DOHH2 (cell line): Measurements from ENCODE around the gene C1orf159.

Experiments used
- EZH2phosphoT487 ChIP-seq: fragments of 200-600 bp; sonication (generic); IDR thresholded peaks from 2 replicates; pipeline ENCODE4 v1.6.1; 2017; ENCODE audit warnings: borderline replicate concordance, mild to moderate bottlenecking, antibody characterized with exemption, low read length, moderate library complexity, mixed read lengths
- TF ChIP-seq, protein P1 (sequence below): fragments of 200-600 bp; sonication (generic); IDR thresholded peaks from one replicate; pipeline ENCODE4 v1.5.1; 2014; ENCODE audit warnings: antibody characterized with exemption, mild to moderate bottlenecking, low read depth, low read length; ENCODE audit not compliant: poor library complexity, severe bottlenecking

DNA sequence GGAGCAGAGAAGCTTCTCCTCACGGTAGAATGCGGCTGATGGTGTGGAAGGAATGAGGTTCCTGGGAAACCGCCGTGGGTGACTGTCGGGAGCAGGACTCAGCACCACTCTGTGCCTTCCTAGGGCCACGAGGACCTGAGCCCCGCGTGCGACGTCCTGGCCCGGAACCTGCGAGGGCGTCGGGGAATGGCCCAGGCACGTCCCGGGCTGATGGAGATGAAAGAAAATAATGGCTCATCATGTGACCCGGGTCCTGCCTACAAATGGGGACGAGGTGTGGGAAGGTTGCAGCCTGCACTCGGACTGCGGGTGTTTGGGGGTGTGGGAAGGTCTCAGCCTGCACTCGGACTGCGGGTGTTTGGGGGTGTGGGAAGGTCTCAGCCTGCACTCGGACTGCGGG lies 32.7 kb upstream of the C1orf159 start:
- TF ChIP-seq, protein P1, sequence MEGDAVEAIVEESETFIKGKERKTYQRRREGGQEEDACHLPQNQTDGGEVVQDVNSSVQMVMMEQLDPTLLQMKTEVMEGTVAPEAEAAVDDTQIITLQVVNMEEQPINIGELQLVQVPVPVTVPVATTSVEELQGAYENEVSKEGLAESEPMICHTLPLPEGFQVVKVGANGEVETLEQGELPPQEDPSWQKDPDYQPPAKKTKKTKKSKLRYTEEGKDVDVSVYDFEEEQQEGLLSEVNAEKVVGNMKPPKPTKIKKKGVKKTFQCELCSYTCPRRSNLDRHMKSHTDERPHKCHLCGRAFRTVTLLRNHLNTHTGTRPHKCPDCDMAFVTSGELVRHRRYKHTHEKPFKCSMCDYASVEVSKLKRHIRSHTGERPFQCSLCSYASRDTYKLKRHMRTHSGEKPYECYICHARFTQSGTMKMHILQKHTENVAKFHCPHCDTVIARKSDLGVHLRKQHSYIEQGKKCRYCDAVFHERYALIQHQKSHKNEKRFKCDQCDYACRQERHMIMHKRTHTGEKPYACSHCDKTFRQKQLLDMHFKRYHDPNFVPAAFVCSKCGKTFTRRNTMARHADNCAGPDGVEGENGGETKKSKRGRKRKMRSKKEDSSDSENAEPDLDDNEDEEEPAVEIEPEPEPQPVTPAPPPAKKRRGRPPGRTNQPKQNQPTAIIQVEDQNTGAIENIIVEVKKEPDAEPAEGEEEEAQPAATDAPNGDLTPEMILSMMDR, result no peak
- TF ChIP-seq EZH2phosphoT487, result no peak
